Activated T-cell treated with anti-CD3 and anti-CD28 coated beads, Interleukin-2, amount 50 U/mL, for 1 hour (primary cell): ENCODE data around the gene ACOXL.

Experiments
- DNase-seq: peaks from one replicate; pipeline ENCODE4 v3.0.0-alpha.2; 2020

ACOXL gene

GRCh38 chr2:111148925-111149324 is 416.6 kb downstream of the ACOXL start:
- no peak for DNase-seq

DNA sequence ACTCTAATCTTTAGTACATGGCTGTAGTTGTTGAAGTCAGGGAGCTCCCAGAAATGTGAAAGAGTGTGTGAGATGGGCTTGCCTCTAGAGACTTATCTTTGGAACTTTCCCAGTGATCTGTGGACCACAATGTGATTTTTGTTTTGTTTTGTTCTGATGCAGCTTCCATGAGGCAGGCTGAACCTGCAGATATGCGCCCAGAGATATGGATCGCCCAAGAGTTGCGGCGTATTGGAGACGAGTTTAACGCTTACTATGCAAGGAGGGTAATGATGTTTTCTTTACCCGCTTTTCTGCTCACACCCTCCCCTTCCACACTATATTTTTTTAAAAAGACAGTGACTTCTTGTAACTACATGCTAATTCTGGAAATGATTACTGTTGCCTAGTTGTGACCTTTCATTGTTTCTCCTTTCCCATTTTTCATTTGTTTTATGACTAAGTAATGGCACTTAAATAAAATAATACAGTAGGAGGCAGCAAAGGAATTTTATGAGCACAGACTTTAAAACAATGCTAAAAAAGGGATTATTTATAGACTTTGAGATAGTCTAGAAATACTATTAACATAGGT is 417.6 kb downstream of the ACOXL start:
- DNase-seq = no peak

DNA sequence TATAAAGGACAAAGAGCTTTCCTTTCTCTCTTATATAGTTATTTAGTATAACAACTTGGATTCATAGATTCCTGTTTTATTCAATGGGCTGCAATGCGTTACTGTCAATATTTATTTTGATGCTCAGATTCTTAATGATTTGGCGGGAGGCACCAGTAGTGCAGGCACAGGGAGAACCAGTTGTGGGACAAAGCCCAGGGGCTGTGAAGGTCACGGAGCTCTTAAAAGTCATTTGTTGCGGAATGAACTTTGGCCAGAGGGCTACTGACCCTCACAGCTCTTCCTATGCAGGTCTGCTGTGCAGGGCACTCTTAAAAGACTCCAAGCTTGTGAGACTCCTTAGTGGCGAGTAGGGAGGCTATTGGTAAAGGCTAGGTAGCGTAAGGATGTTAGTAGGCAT is 422.4 kb downstream of the ACOXL start:
- DNase-seq = no peak

- DNase-seq = no peak
Measured at GRCh38 chr2:111155610-111156009, 423.2 kb downstream of the ACOXL start.

- no peak for DNase-seq
Measured at GRCh38 chr2:111156529-111156928, 424.2 kb downstream of the ACOXL start.

DNA sequence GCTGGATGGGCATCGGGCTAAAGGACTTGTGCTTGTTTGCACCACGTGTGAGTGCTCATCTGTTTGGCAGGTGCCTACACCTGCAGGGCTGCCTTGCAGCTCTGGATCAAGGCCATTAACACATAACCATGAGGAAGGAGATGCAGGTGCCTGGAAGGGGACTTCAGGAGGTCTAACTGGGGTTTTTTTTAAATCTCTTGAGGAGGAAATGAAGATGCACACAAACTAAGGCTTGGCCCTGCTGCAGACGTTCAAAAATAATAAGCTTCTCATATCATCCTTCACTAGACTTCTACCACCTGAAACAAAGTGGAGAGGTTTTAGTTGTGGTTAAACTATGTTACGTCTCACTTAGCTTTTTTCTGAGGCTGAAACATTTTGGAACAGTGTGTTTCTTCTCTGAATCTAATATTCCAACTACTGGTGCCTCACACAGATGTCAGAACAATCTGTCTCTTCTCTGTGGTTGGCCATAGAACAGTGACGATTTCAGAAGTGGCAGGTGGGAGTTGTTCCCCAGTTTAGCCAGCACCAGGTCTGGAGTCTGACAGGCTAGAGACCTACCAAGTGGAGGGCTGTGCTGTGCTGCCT is 424.8 kb downstream of the ACOXL start:
- no peak for DNase-seq

DNA sequence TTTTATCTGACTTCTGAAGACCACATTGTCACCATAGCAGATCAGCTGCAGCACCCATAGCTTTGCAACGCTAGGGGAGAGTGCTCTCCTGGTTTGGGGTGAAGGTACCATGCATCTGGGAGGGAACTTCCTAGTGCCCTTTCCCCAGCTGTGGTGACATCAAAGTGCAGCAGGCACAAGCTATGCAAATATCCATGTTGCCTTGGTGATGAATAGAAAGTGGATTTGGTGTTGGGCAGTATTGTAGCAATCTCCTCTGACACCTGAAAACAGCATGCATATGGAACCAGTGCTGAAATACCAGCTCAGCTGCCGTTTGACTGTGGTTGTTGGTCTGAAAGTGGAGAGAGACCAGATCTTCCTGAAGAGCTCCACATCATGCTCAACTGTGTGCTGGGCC is 425.4 kb downstream of the ACOXL start:
- DNase-seq = no peak

- DNase-seq = no peak
Measured at GRCh38 chr2:111159641-111160040, 427.3 kb downstream of the ACOXL start.

- no peak for DNase-seq
Measured at GRCh38 chr2:111160758-111161157, 428.4 kb downstream of the ACOXL start.

GRCh38 chr2:111161971-111162370 is 429.6 kb downstream of the ACOXL start:
- DNase-seq = no peak

- DNase-seq = no peak
Measured at GRCh38 chr2:111162718-111163331, 430.5 kb downstream of the ACOXL start.

- no peak for DNase-seq
Measured at GRCh38 chr2:111164078-111164477, 431.7 kb downstream of the ACOXL start.

- no peak for DNase-seq
Measured at GRCh38 chr2:111165084-111165483, 432.7 kb downstream of the ACOXL start.

GRCh38 chr2:111166115-111166514 is 433.7 kb downstream of the ACOXL start:
- DNase-seq = no peak

- DNase-seq = no peak
Measured at GRCh38 chr2:111167076-111167862, 434.9 kb downstream of the ACOXL start.

DNA sequence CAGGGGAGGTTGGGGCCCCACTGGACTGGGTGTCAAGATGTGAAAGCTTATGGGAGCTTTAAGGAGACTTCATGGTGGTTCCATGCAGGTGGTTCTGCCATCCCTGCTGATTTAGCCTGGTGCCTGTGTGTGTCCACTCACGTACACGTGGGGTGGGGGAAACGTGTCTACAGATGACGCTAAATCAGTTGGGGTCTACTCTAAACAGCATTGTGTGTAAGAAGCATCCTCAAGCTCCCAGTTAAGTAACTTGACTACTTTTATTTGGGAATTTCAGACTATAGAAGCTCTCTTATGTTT is 435.4 kb downstream of the ACOXL start:
- DNase-seq = no peak
